Activated gamma-delta T cell treated with anti-CD3 and anti-CD28 coated beads, Interleukin-2, amount 50 U/mL, for 16 hours (primary cell): ENCODE data around the gene PRR20G.

ENCODE experiments used
- DNase-seq: peaks from one replicate; pipeline ENCODE4 v3.0.0-alpha.2; 2020; ENCODE audit warnings: low read depth

Gene PRR20G

GRCh38 chr3:127263586-127264231, 24.1 kb downstream of the PRR20G start:
- DNase-seq, result no peak

GRCh38 chr3:127263037-127263436, 24.8 kb downstream of the PRR20G start:
- DNase-seq, result no peak

DNA sequence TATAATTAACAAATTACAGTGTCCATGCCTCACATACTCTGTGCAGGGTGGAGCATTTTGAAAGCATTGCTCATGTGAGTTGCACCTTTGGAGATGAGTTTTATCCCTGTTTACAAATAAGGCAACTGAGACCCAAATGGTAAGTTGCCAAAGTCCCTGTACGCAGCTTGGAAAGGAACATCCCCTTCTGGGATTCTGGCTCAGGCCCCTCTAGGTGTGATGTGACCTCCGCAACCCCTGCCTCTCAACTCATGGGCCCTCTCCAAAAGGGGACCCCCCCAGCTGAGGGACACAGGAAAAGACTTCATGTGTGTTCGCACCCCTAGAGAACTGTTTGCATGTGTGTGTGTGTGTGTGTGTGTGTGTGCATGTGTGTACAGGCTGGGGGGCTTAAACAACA, 25.3 kb downstream of the PRR20G start:
- DNase-seq, result no peak

- DNase-seq, result no peak
Measured at GRCh38 chr3:127261925-127262324, 25.9 kb downstream of the PRR20G start.

GRCh38 chr3:127260826-127261555, 26.9 kb downstream of the PRR20G start:
- DNase-seq, result no peak

- DNase-seq, result no peak
Measured at GRCh38 chr3:127260416-127260815, 27.4 kb downstream of the PRR20G start.

- no peak for DNase-seq
Measured at GRCh38 chr3:127259882-127260281, 28.0 kb downstream of the PRR20G start.

DNA sequence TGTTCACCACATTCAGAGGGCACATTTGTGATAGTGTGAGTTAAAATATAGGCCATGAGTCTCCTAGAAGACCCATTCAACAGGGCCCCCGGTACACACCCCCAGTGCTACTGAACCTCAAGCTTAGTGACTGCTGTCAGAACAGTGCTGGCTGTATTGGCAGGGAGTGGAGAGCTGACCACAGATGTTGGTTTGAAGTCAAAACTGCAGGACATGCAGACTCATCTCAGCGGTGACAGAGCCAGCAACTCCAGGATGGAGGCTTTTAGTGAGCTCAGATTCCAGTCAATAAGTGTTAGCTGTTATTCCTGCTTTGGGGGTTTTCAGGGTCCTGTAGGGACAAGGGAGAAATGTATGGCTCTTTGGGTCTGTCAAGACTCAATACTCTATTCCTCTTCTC, 29.1 kb downstream of the PRR20G start:
- DNase-seq, result no peak

GRCh38 chr3:127257351-127257750, 30.5 kb downstream of the PRR20G start:
- no peak for DNase-seq

- DNase-seq, result no peak
Measured at GRCh38 chr3:127256733-127257271, 31.0 kb downstream of the PRR20G start.

DNA sequence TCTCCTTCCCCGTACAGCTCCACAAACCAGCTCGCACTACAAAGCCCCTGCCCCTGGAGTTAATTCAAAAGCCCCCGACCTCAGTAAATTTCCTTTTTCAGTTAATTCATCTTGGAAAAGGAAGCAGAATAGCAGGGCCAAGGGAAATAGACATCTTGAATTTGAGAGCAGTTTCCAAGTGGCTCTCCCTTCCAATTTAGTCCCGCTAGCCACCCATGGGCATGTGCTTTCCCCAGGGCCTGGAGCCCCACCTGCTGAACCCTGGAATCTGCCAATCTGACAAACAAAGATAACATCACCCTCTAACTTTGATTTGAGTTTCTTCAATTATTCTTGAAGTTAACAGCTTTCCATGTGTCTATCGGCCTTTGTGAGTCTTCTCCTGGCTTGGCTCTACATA, 31.7 kb downstream of the PRR20G start:
- DNase-seq, result no peak

DNA sequence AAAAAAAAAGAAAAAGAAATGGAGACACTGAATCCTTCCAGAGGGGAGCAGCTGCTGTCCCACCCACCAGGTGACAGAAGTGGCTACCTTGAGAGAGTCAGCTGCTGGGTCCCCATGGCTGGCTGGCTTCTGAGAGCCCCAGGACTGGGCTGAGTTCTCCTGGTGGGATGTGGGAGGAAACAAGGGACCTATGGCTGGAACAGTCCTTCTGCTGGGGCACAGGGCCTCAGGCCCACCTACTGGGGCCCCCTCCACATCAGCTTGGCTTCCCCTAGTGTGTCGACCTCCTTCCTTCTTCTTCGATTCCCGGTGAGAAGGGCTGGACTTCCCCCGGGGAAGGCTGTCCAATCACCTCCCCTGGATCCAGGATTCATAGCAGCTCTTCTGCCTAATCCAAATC, 32.3 kb downstream of the PRR20G start:
- no peak for DNase-seq

DNA sequence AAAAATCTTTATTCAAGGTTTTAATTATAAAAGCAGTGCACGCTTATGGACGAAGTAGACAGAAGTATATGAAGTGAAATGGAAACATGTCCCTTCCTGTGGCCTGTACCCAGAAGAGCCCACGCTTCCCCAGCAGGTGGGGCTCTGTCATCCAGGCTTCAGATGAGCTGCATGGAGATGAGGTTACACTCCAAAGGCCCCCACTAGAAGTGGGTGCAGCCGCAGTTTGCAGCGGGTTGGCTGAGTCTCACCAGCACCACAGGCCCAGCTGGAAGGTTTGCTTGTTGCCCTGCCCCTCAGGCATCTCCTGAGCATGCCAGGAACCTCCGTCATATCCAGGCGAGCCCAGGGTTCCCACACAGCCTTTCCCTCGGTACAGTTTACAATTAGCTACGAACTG, 33.1 kb downstream of the PRR20G start:
- no peak for DNase-seq

- no peak for DNase-seq
Measured at GRCh38 chr3:127254033-127254644, 33.7 kb downstream of the PRR20G start.

DNA sequence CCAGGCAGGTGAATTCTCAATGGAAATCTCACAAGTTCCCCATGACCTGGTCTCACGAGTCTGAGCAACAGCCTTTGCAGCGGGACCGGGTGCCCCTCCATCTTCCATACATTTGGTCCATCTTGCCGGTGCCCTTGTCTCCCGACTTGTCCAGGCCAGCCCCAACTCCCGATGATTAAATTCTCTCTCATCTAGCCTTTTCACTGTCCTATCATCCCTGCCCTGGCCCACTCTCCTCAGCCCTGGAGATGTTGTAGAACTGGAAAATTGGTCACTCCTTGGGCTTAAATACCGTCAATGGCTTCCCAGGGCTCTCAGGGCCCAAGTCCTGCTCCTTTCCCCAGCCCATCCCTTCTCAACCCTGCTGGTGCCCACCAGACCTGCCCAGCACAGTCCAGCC, 34.4 kb downstream of the PRR20G start:
- DNase-seq, result no peak

GRCh38 chr3:127252446-127252845, 35.4 kb downstream of the PRR20G start:
- no peak for DNase-seq

DNA sequence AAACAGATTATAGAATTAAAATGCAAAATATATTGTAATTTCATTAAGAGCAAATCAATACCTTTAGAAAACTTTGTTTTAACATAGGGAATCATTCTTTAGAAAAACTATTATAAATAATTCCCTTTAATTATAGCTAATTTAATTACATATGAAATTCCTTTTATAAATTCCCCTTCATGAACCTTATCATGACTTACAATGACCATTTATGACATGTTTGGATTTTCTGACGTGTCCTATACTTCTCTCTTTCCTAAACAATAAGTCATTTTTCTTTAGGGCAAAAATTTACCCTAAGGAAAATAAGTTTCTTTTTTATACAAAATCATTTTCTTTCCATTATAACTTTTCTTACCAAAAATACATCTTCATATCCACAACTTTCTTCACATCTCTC, 37.8 kb downstream of the PRR20G start:
- DNase-seq, result no peak

DNA sequence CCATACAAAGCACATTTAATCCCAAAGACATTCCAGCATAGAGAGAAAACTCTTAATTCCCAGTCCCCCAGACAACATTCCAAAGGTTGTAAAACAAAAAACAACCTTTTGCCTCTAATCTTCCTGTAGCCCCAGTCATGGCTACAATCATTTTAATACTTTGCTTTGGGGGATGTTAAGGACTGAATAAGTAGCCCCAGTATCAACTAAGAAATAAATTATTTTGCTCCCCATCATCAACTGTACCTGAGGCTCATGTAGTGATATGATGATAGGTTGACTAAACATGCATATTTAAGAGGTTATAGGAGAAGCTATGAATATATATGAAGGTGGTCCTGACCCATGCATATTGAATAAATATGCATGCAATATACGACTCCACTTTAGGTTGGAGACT, 40.6 kb downstream of the PRR20G start:
- no peak for DNase-seq

DNA sequence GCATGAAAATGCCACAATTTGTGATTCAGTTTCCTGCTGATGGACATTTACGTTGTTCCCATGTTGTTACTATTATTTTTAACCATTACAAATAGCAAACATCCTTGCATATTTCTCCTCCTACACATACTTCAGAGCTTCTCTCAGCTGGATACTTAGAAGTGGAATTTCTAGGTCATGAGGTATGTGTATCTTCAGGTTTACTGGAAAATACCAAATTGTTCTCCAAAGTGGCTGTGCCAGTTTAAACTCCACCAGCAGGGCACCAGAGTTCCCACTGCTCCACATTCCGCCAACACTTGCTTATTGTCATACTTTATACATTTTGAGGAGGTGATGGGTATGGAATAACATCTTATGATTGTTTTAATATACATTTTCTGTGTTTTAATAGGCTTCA, 49.2 kb downstream of the PRR20G start:
- no peak for DNase-seq

GRCh38 chr3:127237835-127238234, 50.0 kb downstream of the PRR20G start:
- DNase-seq, result no peak

GRCh38 chr3:127235706-127236105, 52.1 kb downstream of the PRR20G start:
- DNase-seq, result no peak

DNA sequence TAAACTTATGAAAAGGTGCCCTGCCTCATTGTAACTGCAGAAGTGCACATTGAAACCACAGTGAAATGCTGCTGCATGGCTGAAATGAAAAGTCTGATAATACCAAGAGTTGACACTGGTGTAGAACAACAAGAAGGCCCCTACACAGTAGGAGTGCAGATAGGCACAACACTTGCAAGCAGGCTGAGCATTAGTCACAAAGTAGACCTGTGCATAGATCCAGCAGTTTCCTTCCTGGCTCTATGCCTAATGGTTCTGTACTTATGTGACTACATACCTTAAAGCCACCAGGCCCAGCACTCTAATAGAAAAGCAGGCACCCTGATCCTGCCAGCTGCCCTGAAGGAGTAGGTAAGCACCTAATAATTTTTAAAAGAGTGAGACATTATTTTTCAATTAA, 53.1 kb downstream of the PRR20G start:
- no peak for DNase-seq
